AG09319 (cell line): ENCODE results near the gene NOD2.

Source experiments
- DNase-seq: peaks from one replicate; pipeline ENCODE4 v3.0.0-alpha.2; 2010; ENCODE audit warnings: low read depth; ENCODE audit errors: extremely low read depth
- TF ChIP-seq, protein P1 (sequence below): IDR thresholded peaks from 2 replicates; pipeline ENCODE4 v1.5.1; 2011; ENCODE audit warnings: low read depth, mild to moderate bottlenecking, inconsistent platforms, low read length, moderate library complexity

The NOD2 gene

DNA sequence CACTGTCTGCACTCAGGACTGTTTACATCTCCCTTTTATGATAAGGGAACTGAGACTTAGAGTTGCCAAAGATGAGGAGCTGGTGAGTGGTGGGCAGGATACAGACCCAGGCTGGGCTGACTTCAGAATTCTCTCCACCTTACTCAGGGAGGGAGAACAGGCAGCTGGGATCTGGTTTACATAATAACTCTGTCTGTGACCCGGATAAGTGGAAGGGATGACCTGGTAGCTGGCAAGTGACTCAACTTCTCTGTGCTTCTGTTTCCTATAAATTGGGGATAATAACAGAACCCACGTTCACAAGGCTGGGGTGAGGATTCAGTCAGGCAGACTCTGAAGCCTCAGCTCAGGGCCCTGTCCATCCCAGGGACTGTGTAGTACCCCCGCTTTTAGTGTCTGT lies 14.9 kb upstream of the NOD2 start:
- no peak for DNase-seq
- TF ChIP-seq, protein P1, sequence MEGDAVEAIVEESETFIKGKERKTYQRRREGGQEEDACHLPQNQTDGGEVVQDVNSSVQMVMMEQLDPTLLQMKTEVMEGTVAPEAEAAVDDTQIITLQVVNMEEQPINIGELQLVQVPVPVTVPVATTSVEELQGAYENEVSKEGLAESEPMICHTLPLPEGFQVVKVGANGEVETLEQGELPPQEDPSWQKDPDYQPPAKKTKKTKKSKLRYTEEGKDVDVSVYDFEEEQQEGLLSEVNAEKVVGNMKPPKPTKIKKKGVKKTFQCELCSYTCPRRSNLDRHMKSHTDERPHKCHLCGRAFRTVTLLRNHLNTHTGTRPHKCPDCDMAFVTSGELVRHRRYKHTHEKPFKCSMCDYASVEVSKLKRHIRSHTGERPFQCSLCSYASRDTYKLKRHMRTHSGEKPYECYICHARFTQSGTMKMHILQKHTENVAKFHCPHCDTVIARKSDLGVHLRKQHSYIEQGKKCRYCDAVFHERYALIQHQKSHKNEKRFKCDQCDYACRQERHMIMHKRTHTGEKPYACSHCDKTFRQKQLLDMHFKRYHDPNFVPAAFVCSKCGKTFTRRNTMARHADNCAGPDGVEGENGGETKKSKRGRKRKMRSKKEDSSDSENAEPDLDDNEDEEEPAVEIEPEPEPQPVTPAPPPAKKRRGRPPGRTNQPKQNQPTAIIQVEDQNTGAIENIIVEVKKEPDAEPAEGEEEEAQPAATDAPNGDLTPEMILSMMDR, result no peak

DNA sequence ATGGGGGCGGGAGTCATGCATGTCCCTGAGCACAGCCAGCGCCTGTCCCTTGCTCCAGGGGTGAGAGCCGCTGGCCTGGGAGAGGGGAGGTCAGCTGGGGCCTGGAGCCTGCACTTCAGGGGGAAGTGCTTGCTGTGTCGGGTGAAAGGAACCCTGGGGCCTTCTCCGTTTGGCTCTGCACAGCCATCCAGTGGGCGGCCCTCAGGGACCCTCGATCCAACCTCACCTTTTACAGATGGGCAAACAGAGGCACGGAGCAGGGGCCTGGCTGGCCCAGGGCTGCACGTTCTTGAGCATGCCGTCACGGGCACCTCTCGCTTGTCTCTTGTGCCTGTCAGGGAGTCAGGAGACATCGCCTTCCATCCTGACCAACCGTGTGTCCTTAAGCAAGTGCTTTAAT lies 14.1 kb upstream of the NOD2 start:
- DNase-seq, result no peak
- TF ChIP-seq, protein P1, result no peak

DNA sequence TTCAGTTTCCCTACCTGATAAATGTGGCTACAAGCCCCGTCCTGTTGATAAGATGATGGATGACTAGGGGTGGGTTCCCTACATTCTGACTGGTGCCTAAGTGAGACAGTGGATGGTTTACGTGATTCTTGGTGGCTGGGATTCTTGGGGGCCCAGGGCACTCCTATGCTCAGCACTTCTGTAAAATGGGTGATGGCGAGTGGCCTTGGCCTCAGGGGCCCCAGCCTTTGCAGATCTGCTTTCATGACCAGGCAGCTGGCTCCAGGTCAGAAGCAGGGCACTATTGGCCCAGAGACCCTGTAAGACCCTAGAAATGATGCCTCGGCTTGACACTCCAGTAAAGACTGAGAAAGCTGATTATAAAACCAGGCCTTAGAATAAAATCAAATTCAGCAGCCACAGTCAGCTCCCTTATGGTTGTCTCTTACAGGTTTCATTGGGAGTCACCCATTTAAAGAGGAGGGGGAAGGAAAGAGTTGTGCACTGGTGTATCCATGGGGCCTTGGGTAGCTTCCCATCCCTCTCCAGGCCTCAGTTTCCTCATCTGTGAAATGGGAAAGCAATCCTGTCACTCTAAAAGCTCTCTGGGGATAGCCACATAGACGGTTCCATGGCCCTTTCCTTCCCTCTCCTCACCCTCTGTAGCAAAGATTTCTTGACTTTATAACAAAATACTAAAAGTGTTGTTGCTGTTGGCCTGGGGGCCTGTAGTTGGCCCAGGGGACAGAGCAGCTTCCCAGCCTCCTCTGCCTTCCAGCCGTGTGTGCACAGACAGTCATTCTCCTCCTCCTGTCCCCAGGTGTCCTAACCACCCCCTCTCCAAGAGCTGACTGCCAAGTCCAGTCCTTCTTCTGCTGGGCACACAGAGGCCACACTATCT lies 13.5 kb upstream of the NOD2 start:
- TF ChIP-seq, protein P1, result no peak
- no peak for DNase-seq

DNA sequence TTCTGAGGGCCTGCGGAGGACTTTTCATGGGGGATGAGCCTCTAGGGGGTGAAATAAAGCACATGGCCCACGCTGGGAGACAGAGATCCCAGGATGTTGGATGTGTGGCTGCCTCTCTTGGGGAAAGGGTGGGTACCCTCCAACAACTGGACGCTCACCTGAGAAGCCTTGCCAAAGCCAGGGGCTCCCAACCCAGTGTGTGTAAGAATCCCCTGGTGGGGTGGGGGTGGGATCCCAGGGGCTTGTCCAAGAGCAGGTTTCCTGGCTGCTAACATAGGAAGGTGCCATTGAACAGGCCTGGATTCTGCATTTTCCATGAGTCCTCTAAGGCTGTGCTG lies 12.9 kb upstream of the NOD2 start:
- TF ChIP-seq, protein P1, result no peak
- no peak for DNase-seq

DNA sequence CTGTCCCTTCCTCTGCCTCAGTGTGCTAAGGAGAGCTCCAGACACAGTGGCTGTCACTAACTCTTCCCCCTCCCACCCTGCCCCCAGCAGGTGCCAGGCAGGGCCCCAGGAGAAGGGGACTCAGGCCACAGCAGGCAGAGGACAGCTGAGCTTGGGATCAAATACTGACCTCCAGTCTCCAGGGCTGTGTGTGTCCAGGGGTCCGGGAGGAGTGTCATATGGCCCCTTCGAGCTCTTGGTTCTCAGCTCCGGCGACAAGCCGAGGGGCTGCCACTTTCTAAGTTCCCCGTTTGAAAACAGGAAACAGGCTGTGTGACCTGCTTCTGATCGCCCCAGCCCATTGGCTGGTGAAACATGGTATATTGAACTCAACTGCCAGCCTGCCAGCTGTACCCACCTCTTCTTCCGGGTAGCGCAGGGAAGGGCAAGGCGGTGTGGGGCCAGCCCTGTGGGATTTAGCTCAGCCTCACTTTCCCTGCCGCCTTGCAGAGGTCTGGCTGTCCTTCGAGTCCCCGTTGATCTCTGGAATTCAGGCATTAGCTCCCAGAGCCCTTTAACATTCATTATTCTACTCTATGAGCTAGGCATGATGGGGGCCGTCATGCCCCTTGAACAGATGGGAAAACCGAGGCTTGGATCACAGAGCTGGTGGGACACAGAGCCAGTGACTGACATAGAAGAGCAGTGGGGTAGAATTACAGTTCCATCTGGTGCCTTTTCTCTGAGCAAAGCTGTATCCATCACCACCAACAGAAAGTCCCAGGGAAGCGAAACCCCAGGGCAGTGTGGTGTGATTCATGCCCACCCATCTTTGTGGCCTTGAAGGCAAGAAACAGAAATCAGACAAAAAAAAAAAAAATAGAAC lies 12.2 kb upstream of the NOD2 start, which contains the start of gene SNX20:
Gene SNX20, minus strand, starts transcription at position 292 of the 865 bp plus-strand sequence. CDS start 3,786 bp downstream, outside the sequence.
- no peak for DNase-seq
- TF ChIP-seq, protein P1, result no peak

DNA sequence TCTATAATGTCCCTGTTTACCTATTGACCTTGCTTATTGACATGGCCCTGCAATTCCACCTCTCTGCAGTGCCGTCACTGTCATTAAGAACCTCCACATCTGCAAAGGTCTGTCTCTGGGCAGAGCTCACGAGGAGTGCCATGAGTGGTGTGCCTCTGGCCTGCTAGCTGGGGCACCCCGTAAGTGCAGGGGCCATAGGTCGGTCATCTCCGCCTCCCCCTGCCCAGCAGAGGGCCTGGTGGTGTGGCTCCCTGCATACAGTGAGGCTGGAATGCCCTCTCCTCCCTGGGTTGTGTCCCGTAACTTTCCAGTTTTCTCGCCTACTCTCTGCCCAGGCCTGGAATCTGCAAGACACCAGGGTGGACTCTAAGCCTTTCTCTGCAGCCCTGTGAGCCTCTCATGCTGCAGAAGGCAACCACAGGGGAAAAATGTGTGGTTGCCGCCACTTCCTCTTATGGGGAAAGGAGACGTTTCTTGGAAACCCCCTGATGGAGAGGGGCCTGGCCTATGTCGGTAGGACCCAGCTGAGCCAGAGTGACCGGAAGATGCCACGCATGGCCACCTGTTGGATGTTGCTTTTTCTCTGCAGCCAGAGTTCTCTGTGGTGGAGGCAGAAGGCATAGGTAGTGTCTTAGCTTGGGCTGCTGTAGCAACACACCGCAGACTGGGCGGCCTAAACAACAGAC lies 9.6 kb upstream of the NOD2 start:
- TF ChIP-seq, protein P1, result no peak
- no peak for DNase-seq
